HG03175 (cell line): ENCODE measurements around the gene SETD5.
"Not testable (repeated sequence)": the region's sequence is repeated elsewhere in the genome, so short reads cannot be mapped to it uniquely, and the experiment has no call there.

Source experiments
- ATAC-seq: cut with Tn5 transposase; IDR thresholded peaks from one replicate; pipeline ENCODE4 v1.9.1; 2021; ENCODE audit warnings: mild to moderate bottlenecking, moderate library complexity; ENCODE audit not compliant: unreplicated experiment

SETD5 gene

DNA sequence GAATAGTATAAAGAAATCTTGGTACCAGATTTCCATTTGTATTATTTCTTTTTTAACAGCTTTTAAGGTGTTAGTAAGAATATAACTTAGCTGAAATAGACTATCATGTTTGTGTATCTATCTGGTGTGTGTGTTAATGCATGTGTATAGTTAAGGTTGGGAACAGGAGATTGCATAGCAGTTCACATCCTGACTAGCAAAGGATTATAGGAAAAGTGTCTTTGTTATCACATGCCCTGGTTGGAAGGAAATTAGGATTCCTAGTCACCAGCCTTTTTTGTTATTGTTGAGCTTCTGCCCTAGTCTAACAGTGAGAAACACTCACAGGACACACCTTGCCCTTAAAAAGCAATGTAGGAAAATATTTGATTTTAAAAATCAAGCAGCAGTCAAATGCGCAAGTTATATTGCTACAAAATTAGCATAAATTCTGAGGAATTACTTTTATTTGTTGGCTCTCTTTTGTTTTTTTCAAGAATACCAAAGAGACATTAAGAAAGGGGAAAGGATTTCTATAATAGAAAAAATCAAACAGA lies 58.2 kb downstream of the SETD5 start:
- ATAC-seq, result no peak

DNA sequence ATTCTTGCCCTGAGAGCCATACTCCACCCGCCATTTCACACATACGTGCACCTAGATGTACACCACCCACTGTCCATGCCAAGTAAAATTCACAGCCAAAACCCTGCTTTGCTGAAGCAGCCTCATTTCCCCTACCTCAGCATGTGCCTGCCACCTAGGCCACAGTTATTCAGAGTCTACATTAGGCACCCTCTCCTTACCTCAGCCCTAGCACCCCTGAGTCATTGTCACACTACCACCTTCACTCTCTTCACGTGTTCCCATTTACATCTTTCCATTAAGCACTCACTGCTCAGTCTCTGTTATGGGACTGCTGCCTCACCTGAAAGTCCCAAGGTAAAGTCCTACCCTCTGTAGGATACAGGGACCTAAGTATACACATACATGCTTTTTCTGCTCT lies 70.0 kb downstream of the SETD5 start:
- ATAC-seq, result no peak

DNA sequence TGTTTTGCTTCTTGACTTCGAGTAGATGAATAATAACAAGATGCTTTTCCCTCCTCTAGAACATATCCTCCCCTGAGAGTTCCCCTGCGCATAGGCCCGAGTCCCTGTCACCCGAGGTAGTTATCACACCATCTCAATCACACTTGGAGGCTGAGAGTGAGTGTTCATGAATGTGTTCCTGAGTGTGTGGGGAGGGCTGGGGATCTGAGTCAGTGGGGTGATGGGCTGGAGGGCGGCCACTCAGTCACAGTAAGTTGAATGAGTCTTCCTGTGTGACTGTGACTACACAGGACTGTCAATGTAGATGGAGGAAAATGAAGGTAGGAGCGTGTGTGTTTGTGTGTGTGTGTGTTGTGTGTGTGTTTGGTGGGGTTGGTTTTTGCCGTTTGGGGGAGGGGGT lies 71.0 kb downstream of the SETD5 start:
- ATAC-seq, result no peak

DNA sequence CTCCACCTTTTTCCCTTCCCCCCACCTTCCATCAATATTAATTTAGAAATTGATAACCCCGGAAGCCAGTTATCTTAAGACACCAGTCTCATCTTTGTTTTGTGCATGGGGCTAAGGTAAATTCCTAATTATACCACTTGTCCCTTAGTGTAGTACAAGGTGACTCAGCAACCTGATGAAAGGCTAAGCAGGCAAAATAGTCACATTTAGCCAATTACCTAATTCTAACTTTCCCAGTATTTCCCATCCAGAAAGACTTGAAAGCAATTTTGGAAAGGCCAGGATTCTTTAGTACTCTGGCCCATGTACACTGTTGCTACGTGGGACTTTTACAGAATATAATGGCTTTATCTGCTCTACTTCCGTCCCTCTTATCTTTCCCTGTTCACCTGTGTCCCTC lies 72.6 kb downstream of the SETD5 start:
- ATAC-seq, result no peak

DNA sequence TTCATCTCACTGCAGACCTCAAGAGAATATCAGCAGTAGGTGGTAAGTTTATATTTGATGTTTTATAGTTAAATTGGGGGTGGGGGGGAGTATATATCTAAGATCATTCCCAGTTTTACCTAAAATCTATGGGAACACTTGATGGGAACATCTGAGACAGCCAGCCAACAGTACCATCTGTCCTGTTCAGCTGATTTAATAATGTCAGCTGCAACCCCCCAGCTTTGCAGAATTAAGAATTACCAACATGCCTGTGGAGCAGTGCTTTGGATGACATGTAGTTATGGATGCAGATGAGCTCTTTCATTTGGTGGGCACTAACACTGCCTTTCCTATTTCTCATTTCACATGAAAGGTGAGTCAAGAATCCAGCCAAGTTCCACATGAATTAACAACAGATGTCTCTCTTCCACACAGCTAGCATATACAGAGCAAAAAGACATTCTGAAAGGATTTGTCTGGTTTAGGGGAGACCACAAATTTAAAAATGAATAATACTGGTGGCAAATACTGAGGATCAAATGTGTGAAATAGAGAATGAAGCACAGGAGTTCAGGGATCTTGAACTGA lies 76.2 kb downstream of the SETD5 start:
- no peak for ATAC-seq

DNA sequence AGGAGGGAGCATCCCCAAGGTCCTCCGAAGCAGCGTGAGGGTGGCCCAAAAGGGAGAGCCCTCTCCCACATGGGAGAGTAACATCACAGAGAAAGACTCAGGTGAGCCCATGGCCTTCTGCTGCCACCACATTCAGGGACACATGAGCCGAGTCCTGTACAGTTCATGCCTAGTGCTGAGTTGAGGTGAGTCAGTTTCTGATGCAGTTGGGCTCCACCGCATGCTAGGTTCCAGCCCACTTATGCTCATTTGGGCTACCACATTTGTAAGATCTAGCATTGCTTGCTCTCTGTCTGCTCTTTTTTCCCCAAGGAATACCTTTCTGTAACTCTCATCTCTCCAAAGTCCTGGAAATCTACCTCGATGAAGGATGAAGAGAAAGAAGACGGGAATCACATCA lies 77.1 kb downstream of the SETD5 start:
- ATAC-seq, result no peak

DNA sequence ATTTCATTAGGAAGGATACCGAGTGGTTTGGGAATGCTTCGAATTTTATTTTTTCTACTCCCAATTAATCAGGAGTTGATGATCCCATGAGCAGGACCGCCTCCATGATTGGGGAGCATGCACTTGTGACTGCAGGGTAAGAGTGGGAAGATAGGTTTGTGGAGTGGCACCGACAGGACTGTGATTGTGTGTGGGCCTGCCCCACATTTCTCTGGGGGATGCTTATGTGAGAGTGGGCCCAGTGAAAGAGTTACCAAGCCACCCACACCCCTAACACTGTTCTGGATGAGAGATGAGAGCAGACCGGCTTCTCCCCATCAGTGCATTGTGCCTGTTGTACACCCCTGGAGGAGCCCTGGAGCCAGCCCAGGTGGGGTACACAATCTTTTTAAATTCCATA lies 79.5 kb downstream of the SETD5 start:
- no peak for ATAC-seq

DNA sequence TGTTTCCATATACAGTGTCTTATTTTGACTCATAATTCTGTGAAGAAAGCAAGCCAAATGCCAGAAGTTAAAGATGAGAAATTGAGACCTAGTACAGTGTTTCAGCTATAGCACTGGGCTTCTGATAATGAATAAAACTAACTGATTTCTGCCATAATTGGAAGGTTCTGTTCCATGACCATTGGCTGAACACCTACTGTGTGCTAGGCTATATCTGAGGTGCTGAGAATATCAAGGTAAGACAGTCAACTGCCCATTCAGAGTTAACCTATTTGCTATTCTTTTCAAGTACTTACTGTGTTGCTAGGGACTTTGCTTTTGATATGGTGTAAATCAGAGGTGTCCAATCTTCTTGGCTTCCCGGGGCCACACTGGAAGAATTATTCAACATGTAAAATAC lies 82.8 kb downstream of the SETD5 start:
- no peak for ATAC-seq

DNA sequence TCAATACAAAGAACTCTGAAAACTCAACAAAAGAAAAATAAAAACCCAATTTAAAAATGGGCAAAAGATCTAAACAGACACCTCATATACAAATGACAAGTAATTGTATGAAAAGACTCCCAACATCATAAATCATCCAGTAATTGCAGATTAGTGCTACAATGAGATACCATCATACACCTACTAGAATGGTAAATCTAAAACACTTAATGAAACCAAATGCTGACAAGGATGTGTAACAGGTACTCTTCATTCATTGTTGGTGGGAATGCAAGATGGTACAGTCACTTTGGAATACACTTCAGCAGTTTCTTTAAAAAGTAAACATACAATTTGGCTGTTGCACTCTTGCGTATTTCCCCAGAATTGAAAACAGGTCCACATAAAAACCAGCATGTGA lies 87.8 kb downstream of the SETD5 start:
- ATAC-seq, result no peak

DNA sequence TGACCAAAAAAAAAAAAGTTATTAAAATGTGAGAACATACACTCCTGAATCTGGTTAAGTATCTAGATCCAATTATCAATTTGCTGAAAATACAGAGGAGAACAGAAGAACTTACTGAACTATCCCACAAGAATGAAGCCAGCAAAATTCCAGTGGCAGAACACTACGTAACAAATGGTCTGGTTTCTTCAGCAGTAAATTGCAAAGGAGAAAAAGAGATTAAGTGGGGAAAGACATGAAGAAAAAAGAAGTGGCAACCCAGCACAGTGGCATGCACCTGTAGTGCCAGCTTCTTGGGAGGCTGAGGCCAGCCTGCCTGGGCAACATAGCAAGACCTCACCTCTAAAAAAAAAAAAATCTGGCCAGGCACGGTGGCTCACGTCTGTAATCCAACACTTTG lies 94.1 kb downstream of the SETD5 start:
- ATAC-seq, result no peak

DNA sequence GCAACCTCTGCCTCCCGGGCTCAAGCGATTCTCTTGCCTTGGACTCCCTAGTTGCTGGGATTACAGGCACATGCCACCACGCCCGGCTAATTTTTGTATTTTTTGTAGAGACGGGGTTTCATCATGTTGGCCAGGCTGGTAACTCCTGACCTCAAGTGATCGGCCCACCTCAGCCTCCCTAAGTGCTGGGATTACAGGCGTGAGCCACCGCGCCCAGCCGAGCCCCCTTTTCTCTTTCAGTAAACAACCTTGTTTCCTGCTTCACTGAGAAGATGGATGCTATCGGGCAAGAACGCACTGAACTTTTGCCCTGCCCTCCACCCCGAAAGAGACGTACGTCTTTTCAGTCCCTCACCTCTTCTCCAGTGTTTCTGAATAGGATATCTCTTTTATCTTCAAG lies 96.6 kb downstream of the SETD5 start:
- ATAC-seq, result not testable (repeated sequence)

DNA sequence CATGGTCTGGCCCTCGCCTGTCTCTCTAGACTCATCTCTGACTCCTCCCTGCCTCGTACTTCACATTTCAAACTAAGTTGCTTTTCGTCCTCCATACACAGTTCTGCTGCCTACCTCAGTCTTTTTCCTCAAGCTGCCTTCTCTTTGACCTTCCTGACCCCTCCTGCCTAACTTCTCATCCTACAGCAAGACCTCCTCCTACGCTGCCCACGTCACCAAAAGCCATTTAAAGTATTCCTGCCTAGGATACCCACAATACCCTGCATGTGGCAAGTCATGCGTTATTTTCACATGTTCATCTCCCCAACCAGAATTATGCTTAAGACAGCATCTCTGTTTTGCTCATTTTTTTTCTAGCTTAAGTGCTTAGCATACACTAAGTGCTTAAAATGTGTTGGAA lies 99.5 kb downstream of the SETD5 start:
- no peak for ATAC-seq

DNA sequence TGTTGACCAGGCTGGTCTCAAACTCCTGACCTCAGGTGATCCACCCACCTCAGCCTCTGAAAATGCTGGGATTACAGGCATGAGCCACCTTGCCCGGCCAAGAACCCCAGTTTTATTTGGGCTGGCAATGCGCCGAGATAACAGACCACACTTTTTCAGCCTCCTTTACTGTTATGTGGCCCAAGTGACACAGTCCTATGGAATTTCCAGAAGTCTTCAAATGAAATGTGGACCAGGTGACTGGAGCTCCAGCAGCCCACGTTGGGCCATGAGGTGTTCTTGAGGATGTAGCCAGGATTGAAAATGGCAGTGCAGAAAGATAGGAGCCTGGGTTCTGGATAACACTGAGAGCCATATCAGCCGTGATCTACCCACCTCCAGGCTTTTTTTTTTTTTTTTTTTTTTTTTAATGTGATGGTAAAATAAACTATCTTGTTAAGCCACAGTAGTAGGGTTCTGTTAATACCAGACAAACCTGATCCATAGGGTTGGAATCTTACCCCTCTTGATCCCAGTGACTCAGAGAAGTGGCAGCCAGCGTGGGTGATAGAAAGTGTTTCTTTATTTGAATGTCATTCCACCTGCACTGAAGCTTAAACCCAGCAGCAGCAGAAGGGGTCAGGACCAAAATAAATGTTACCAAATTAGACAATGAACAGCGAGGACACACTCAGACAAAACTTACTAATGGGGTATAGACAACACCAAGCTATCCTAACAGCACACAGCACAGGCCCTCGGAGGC lies 100.6 kb downstream of the SETD5 start:
- ATAC-seq, result no peak

DNA sequence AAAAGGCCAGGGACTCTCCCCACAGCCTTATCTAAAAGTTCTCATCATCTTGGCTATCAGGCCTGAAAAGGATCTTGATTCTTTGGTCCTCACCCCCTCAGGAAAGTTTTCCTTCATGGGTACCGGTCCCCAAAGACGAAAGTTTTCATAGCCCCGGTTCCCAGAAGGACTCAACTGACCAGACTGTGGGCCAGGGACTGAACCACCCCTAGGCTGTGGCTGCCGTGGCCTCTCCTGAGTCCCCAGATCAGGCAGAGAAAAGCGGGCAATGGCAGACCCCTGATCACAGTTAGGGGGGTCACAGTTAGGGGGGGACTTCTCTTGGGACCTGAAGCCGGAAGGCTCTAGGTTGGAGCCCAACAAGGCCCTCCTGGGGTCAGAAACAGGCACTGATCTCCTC lies 101.4 kb downstream of the SETD5 start:
- ATAC-seq, result no peak

DNA sequence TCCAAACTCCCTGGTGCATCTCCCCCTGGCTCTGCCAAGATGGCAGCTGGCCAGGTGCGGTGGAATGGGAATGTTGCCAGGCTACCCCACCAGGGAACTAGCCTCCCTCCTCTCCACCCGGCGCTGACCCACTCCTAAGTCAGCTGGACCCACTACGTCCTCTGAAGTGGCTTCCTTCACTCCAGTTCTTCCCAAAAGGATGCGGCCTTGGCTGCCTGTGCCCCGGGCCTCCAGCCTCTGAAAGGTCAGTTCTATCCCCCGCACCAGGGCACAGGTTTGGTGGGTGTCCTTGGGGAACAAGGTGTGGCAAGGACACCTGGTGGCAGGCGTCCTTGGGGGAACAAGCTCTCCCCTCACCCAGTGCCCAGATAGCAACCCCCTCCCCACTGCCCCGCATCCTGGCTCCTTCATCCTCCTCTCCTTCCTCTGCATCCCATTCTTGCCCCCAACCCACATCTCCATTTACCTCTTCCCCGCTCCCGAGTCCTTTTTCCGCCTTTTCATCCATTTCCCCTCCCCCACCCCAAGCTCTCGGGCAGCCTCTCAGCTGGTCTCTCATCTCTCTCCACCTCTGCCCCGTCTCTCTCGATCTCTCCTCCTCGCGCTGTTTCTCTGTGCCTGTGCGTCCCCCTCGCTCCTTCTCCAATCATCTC lies 102.2 kb downstream of the SETD5 start:
- ATAC-seq, result no peak

DNA sequence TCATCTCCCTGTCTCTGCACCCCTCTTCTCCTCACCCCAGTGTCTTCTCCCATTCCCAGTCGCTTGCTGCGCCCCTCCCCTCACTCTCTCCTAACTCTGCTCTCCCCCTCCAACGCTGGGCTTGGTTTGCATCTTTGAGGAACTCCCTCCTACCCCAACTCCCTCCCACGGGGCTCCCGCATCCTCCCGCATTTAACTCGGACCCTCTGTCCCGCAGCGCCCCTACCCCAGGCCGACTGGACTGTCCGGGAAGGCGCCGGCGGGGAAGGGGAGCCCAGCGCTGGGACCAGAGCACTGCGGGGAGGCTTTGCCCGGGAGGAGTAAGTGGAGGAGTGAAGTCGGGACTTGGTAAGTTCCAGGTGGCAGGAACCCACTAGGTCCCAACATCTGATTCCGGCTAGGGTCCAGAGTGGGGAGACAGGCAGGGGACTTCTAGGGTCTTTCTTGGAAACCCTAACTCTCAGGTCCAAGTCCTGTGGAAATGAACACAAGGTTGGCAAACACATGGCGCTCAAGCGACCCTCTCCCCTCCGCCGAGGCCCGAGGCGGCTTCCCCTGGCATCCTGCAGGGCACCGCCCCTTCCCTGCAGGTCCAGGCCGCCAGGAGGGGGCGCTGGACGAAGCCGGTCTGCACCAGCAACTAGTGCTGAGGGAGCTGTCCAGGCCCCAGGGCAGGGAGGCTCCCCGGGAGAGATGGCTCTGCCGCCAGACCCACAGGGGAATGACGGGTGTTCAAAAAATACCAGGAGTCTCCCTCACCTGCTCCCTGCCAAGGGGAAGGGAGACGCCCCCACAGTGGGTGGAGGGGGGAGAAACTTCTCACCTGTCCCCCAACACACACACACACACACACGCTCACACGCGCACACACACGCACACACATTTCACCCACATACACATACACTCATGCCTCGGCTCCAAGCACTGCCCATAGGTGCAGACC lies 103.0 kb downstream of the SETD5 start:
- peak; percentile 38 for ATAC-seq

DNA sequence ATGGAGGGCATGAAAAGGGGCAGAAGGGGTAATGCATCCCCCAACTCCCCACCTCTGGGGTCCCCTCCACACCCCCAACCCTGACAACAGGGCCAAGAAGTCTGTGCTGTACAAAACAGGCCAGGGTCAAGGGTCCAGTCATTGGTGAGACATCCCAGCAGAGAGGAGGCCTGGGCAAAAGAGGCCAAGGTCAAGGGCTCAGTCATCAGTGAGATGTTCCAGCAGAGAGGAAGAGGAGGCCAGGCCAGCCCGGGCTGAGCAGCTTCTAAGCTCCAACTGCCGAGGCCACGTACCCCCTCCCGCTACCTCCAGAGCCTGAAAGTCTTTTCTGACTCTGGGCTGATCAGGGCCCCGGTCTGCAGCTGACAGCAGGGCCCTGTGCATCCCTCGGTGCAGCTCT lies 103.8 kb downstream of the SETD5 start:
- no peak for ATAC-seq

DNA sequence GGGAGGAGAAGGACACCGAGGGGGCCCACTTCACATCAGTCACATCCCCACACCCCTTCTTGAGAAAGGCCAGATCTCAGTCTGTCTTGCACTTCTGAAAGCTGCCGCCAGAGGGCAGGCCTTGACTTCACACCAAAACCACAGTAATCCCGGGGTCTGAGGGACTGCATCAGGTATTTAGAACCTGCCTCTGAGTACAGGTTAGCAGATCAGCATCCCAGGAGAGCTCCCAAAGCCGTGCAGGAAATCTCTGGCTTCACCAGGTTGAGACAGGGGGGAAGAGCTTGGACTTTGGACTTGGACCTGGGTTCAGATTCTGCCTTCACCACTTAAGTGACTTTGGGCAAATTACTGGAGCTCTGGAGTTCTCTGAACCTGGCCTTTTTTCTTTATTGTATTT lies 105.9 kb downstream of the SETD5 start:
- ATAC-seq, result no peak

DNA sequence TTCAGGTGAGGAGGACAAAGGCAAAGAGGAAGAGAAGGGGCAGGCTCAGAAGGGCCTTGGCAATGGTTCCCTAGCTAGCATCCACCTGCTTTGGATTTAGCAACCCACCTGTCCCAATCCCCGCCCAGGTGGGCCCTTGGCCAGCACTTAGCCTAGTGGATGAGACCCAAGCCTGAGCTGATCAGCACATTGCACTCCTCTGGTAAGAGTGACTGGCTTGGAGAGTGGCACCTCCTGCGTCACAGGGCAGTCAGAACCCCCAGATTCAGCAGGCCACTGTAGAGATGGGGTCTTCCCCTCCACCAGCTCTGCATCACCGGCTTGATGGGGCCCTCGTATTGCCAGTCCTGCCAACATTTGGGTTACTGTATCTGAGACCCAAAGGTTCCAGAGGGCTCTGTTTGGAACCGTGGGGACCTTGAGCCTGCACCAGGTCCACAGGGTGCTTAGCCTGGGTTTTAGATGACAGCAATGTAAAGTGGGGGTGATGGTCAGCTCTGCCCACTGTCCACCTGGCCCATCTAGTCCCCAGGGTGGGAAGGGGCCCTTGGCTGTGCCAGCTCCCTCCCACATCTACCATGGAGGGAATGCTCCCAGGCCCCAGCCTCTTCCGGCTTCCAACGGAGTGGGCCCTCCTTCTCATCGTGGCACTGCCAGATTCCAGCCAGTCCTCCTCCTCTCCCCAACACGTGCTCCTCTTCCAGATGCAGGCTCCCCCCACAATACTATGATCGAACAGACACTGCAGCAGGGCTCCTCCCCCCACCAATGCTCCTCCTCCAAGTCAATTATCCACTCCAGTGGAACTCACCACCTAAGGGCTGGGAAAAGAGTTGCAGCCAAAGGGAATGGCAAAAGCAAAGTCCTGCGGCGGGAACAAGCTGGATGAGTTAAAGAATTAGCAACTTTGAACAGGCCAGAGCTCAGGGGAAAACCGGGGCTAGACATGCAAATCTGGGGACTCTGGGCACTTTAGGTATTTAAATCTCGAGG lies 110.5 kb downstream of the SETD5 start:
- ATAC-seq, result no peak

DNA sequence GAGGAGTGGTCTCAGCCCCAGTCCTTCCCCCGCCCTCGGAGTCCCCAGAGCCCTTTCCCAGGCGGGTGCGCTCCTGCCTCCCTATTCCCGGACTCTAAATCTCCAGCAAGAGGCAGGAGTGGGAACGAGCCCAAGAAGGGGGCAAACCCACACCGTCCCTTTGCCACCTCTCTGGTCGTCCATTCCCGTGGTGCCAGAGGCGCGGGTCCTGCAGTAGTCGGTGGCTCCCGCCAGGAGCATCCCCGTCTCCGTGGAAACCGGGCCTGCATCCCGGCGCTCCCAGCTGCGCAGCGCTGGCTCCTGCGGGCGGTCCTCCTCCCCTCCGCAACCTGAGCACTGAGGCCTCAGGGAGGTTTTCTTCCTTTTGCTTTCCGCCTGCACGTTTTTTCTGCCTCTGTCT lies 111.4 kb downstream of the SETD5 start:
- ATAC-seq, result no peak
